Globus pallidus (tissue), 1 donor: ENCODE measurements around the gene GLRX3.
"Not testable (repeated sequence)": the region's sequence is repeated elsewhere in the genome, so short reads cannot be mapped to it uniquely, and the experiment has no call there.

ENCODE experiments used
- DNase-seq: peaks from one replicate; pipeline ENCODE4 v3.0.0-alpha.2; 2015; ENCODE audit warnings: low spot score

Gene GLRX3

DNA sequence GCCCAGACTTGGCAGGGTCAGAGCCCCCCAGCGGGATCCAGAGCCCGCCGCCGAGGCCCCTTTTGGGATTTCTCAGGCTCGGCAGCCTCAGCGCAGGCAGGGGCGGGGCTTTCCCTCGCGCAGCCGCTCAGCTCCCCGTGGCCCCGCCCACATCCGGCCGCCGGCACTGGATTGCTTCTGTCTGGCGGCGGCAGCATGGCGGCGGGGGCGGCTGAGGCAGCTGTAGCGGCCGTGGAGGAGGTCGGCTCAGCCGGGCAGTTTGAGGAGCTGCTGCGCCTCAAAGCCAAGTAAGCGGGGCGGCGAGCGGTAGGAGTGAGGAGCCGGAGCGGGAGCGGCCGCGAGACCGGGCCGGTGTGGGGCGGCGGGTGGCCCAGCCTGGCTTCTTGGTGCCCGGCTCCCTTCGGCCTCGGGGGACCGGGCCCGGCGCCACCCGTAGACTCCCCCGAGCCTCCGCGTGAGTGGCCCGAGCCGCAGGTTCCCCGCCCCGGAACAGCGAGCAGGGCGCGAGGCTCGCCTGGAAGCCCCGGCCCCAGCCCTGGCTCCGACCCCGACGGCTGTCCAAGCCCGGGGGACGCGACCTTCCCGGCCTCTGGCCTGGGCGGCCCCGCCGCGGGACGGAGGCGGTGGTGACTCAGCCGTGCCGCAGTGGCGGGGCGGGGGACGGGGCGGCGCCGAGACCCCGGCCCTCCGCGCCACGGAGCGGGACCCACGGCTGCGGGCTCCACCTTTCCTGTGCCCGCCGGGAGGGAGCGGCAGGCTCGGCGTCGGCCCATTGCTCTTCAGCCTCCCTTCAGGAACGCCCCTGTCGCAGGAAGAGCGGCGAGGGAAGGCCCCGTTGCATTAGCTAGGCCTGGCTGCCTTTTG is at the start of gene GLRX3:
GLRX3 (plus strand) TSS at position 166 of the 864 bp plus-strand sequence; CDS start at position 196, 30 bp downstream.
- peak; percentile 79 for DNase-seq

- DNase-seq: not testable (repeated sequence)
Measured at GRCh38 chr10:130090565-130090964, 45.6 kb upstream of the GLRX3 start.

- DNase-seq: no peak
Measured at GRCh38 chr10:130099344-130099743, 36.8 kb upstream of the GLRX3 start.

DNA sequence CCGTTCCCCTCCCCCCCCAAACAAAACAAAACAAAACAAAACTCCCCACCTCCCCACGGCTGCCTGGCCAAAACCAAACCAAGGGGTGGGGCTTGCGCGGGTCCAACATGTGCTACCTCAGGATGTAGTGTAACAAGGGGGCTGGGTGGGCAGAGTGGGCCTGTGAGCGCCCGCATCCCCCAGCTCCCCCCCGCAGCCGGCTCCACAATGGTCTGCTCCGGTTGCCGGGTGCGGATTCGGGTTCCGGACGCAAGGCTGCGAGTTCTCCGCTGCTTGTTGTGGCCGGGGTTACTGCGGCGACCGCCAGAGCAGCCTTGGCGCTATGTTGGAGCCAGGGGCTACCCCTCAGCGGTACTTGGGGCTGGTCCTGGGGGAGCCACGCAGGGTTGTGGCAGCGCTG is 30.5 kb upstream of the GLRX3 start:
- no peak for DNase-seq

- not testable (repeated sequence) for DNase-seq
Measured at GRCh38 chr10:130108146-130108545, 28.0 kb upstream of the GLRX3 start.

DNA sequence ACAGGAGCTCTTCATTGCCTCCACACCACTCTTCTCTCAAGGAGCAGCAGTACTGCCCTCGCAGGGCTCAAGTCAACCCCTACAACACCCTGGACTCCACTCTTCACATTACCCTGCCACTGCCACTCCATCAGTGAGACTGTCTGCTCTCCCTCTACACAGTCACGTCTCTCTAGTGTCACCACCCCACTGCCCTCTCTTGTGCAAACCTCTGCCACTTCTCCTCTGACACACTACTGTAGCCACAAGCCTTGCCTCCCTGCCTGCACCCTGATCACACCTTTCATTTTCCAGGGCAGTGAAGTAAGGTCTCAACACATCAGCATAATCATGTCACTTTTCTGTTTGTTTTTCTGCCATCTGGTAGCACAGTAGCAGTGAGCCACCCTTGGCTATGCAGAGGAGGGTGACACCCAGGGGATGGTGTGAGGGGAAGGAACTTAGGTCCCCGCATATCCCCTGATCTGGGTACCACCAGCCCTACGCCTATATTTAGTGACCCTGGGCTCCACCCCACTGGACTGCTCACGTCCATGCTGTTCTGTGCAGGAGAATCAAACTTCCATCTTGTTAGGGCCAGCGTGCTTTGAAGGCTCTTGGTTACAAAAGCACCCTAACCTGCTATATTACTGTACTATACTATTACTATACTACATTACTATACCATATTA is 27.1 kb upstream of the GLRX3 start:
- no peak for DNase-seq

- DNase-seq: peak; percentile 86
Measured at GRCh38 chr10:130109796-130110245, 26.4 kb upstream of the GLRX3 start.

GRCh38 chr10:130110246-130111112 is 25.7 kb upstream of the GLRX3 start, which contains the start of gene C10orf143:
TSS of gene C10orf143 (minus strand) at chr10:130110830. CDS start at chr10:130110772, 58 bp downstream.
- peak; percentile 98 for DNase-seq

DNA sequence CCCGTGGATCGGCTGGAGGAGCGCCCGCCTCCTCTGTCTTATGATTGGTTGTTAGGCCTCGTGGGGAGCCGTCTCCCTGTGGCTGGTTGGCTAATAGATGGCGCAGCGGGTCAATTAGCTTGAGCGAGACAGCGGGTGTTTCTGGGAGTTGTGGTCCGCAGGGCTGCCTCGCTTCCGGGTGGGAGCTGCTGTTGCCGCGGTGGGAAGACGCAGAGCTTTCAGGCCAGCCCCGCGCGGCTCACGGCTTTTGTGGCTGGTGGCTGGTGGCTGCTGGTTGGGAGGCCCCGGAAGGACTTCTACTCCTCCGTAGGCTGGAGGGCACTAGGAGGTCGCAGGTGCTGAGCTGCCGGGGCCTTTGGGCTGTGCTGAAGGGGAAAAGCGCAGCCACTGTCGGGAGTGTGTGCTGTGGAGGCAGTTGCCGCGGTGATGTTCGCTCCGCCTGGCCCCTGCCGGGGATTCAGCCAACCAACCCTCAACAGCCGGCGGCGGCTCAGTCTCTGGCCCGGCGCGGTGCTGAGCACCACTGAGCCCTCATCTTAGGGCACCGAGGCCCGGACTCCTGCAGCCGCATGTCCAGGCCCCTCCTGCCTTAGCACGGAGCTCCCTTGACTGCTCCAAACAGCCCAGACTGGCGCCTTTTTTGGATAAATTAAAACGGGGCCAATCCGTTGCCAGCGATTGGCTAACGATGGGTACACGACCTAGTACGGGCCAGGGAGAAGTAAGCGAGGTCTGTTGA is 24.9 kb upstream of the GLRX3 start:
- DNase-seq: peak; percentile 99

GRCh38 chr10:130111852-130112180 is 24.4 kb upstream of the GLRX3 start:
- no peak for DNase-seq

DNA sequence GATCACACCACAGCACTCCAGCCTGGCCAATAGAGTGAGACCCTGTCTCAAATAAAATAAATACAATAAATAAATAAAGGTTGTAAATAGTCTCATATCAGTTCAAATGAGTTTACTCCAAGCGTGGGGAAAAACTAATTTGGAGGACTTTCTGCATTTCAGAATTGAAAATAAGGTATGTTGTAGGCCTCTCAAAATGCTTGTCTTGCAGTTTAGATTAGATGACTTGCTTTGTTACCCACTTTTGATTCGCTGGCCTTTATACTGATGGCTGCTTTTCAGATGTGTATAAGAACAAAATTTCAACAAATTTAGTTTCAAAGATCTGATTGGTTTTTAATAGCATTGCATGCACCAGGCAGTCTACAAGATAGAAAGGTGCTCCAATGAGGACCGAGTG is 23.4 kb upstream of the GLRX3 start:
- DNase-seq: no peak

DNA sequence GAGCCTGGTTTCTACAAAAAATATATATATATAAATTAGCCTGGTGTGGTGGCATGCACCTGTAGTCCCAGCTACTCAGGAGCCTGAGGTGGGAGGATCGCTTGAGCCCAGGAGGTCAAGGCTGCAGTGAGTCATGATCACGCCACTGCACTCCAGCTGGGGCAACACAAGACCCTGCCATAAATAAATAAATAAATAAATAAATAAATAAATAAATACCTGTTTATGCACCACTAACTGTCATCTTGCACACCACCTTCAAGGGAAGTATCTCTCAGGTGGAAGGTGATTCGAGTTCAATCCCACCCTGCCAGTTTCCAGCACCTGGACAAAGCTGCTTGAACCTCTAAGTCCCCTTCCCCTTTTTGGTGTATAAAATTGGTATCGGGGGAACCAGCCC is 19.2 kb upstream of the GLRX3 start:
- DNase-seq: not testable (repeated sequence)

DNA sequence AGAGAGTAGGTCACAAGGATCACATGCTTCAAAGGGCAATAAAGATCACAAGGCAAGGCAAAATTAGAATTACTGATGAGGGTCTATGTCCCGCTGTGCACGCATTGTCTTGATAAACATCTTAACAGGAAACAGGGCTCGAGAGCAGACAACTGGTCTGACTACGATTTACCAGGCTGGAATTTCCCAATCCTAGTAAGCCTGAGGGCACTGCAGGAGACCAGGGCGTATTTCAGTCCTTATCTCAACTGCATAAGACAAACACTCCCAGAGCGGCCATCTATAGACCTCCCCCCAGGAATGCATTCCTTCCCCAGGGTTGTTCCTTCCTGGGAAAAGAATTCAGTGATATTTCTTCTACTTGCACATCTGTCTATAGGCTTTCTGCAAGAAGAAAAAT is 18.7 kb upstream of the GLRX3 start:
- not testable (repeated sequence) for DNase-seq

GRCh38 chr10:130121486-130122079 is 14.6 kb upstream of the GLRX3 start:
- no peak for DNase-seq

DNA sequence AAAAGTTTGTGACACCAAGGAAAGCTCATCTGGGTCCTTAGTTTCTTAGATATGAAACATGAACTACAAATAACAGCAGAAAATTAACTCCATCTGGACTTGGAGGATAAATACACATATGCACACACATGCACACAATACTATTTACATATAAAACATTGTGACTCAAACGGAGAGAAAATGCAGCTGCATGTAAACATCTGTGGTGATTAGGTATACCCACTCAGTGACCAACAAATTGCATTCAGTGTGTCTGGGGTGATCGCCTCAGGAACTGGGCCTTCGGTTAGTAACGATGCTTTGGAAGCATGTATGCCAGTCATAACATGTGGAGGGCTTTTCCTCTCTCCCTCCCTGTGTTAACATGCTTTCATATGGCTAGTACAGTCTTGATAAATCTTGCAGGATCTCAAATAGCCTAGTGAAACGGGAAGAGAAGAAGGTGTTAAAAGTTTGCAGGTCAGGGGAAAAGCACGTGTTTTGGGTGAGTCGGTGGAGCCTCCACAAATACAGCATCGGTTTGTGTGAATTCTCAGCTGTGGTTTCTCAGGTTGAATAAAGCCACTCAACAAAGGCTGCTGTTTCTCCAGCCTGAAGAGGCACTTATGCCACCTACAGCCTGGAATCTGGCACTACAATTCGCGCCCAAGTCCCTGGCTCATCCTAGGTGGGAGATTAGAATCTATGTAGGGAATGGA is 8.7 kb upstream of the GLRX3 start:
- DNase-seq: peak; percentile 56

DNA sequence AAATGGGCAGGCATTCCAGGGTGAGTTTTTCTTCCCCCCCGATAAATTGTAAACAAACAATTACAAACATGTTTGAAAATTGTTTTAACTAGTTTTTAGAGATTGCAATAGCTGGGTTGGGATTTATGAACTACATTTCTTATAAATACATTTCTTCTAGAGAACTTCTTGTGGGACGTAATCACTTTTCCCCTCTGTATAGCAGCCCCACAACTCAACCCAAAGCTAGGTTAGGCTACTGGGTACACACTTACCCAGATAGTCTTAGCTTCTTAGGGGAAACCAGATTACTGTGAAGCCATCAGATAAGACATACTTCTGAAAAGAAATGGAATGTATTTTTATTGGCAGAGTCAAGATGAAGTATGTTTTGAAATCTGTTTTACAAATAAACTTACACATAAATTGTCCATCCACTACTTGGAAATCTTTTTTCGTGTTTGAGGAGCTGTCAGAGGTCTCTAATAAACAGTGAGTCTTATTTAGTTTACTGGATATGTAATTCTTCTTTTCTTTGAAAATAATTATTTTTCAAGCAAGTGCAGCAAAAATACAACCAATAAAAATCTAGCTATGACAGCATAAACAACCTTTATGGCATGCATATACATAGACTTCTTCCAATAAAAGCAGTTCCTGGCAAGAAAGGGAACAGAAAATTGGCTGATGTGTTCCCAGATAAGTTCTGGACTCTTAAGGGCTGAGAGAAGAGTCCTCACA is 8.0 kb upstream of the GLRX3 start:
- no peak for DNase-seq

- DNase-seq: no peak
Measured at GRCh38 chr10:130128922-130129321, 7.3 kb upstream of the GLRX3 start.

GRCh38 chr10:130135676-130136225 is 440 bp upstream of the GLRX3 start:
- DNase-seq: no peak

- no peak for DNase-seq
Measured at GRCh38 chr10:130137090-130137448, 878 bp downstream of the GLRX3 start.
